HG02938 (cell line): ENCODE measurements around the gene PRRX2.

Experiments used
- ATAC-seq: cut with Tn5 transposase; IDR thresholded peaks from one replicate; pipeline ENCODE4 v1.9.1; 2021; ENCODE audit warnings: mild to moderate bottlenecking, moderate library complexity; ENCODE audit not compliant: unreplicated experiment

Gene PRRX2

DNA sequence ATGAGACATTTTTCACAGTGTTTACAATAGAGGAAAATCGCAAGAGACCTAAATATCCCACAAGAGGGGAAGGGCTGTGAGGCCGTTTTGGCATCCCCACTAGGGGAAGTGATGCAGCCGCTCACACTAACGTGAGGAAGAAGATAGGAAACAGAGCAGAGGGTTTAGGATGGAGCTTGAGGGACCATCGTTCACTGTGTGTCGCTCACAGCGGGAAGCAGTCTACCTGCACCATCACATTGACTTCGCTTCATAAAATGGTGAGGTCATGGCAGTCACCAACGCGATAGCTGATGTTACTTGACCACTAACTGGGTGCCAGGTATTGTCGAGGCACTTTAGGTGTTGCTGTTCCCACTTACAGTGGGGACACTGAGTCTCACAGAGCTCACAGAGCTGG, 35.6 kb downstream of the PRRX2 start:
- ATAC-seq, result no peak

DNA sequence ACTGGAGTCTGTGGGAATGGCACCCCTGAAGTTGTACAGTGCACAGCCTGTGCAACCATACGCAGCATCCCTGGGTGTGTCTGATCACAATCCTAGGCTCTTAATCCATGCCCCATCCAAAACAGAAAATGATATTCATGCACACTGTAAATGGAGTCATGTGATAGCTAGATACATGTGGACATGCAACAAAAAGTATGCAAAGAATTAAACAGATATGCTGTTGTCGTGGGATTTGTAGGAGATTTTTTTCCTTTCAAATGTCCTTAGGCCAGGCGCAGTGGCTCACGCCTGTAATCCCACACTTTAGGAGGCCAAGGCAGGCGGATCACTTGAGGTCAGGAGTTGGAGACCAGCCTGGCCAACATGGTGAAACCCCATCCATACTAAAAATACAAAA, 36.1 kb downstream of the PRRX2 start:
- no peak for ATAC-seq

DNA sequence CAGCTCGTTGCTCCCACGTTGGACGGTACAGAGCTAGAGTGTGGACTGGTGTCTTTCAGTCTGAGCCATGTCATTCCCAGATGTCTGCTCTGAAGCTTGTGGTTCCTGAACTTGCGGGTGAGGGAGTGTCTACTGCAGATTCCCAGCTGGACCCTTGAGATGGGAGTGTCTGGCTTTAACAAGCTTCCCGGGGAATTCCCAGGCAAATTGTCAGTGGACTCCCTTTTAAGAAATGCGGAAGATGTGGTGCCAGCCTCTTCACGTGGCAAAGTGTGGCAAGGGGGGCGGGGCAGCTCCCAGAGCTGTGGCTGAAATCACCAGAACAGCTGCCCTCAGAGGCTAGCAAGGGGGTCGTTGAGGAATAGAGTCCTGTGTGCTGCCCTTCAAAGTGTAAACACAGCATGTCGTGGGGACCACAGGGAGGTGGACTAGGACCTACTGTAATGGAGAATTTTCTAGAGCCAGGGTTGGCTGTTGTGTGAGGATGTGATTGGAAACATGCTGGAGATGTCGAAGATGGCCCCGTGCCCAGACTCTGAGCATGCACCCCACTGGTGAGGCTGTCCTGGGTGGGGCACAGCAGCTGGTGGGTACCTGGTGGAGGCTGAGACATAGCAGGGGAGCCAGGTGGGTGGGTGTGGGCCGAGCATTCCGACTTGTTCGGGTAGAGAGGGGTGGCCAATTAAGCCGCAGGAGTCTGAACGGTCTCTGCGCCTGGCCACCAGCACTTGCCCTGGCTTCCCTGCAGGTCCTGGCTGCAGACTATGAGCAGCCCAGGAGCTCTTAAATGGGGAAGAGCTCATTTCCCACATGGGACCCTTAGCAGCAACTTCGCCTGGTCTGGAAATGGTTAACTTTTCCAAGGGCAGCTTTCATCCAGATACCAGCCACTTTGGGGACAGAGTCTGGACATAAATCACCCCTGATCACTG, 37.4 kb downstream of the PRRX2 start:
- ATAC-seq, result no peak

DNA sequence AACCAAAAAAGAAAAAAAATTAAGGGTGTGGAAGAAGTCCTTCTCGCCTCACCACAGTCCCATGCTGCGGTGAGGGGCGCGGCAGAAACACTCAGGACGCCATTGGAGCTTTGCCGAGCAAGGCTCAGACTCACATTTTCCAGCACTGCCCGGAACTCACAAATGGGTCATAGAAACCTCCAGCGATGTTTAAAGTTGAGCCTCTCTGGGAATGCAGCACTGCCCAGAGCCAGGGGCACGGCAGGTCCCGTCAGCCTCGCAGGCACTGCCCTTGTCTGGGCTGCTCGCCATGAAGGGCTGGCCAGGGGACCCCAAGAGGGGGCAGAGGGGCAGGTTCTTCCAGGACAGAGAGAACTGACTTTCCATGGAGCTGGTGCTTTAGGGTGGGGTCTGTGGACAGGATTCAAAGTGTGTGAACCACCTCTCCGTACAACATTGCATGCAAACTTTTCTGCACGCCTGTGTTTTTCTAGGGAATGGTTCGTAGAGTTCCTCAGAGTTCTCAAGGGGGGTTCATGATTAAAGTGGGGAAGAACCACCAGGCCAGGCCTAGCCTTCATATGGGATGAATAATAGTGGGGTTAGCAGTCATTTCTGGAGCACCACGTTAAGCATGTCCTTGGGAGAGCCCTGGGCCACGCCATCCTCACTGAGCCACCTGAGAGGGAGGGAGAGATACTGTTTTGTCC, 38.4 kb downstream of the PRRX2 start:
- ATAC-seq, result no peak

DNA sequence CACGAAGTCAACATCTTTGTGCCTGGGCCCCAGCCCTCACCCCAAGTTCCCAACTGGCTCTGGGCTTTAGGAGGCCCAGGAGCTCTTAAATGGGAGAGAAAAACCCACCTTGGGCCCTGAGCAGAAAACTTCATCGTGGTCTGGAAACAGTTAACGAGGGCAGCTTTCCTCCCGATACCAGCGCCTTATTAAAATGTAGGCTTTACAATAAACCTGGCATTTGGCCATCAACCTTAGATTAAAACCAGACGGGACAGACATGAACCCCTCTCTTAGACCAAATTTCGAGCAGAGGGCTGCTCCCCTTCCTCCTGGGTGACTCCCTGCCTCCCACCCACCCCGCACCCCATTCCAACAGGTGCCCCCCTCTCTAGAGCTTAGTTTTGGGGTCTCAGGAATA, 39.4 kb downstream of the PRRX2 start:
- no peak for ATAC-seq

DNA sequence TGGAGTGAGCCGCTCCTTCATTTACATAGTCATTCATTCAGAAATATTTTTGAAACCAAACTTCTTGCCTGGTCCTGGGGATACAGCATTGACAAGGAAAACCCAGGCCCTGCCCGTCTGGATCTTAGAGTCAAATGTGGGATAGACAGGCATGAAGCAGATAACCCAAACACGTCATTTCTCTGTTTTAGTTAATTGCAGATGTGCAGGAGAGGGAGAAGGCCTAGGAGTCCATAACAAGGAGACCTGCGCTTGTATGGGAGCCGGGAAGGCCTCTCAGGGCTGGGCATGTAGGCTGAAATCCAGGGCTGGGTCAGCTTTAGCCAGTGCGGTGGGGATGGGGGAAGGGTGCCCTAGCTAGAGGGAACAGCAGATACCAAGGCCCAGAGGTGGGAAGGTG, 43.3 kb downstream of the PRRX2 start:
- no peak for ATAC-seq

DNA sequence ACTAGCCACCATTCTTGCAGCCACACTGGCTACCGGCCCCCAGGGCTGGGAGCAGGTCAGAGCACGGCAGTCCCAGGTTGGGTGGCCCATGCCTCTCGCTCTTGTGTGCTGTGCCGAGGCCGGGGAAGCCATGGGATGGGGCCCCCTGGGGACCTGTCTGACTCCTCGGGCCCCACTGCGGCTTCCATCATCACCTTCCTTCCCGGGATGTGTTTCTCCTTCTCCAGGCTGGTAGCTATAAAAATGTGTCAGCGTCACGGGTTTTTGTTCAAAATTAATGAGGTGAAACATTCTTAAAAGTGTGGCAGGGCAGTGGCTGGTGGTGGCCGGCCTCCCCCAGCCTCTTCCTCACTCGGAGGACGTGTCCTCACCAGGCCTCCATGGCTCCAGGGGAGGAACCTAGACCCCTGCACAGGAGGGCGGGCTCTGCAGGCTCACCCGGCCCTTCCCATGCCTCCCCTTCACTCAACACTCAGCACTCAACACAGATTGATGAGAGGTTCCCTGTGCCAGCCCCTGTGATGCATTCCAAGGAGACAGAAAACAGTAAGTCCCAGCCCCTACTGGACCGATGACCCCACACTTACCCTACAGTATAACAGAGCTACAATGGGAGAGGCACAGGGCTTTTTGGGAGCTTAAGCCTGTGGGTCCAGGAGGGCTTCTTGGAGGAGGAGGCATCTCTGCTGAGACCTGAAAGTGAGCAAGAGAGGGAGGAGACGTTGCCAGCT, 44.2 kb downstream of the PRRX2 start:
- no peak for ATAC-seq

DNA sequence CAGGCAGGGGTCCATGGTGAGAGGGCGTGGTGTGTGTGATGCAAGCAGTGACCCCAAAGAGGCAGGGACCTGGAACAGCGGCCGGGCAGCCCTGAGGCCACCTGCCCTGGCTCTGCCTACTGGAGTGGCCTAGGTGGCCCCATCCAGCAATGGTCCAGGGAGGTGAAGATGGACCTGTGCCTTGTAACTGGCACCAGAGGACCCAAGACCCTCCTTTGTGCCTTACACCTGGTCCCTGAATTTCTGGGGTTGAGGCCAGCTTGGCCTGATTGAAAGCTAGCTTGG, 44.7 kb downstream of the PRRX2 start:
- ATAC-seq, result no peak

DNA sequence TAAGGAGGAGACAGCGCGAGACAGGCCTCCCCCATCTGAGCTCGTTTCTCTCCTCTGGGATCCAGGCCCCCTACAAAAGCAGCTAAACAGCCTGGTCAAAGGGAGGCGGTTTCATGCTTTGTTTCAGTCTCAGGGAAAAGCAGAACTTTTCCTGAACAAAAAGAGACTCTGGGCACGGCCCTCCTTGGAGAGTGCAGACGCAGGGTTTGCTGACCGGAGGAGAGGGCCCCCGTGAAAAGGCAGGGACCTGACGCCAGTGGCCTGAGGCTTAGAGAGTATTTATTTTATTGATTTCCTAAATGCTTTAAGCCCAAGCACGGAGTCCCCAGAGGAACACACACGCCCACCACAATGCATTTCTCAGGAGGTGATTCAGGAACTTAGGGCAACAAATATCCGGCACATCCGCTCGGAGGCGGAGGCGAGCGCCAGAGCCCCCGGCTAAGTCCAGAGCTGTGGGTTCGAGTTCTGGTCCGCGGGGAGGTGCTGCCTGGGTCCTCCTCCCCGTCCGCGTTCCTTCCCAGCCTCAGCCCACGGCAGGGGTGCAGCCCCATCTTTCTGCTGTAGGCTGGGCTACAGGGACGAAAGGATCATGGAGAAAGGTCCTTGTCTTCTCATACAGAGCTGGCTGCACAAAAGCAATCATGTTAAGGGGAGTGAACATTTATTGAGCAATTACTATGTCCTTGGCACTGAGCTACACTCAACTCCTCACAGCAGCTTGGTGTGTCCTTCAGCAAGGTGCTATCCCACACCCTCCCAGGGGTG, 47.4 kb downstream of the PRRX2 start:
- ATAC-seq, result no peak

DNA sequence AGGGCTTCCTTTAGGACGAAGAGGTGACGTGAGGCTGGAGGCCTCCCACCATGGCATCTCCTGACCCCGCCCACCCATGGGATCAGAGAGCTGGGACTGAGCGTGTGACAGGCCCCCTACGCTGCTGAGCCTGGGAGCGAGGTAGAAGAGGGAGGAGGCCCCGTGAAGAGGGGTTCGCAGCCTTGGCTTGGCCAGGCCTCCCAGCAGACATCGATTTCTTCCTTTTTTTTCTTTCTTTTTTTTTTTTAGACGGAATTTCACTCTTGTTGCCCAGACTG, 47.9 kb downstream of the PRRX2 start:
- no peak for ATAC-seq

DNA sequence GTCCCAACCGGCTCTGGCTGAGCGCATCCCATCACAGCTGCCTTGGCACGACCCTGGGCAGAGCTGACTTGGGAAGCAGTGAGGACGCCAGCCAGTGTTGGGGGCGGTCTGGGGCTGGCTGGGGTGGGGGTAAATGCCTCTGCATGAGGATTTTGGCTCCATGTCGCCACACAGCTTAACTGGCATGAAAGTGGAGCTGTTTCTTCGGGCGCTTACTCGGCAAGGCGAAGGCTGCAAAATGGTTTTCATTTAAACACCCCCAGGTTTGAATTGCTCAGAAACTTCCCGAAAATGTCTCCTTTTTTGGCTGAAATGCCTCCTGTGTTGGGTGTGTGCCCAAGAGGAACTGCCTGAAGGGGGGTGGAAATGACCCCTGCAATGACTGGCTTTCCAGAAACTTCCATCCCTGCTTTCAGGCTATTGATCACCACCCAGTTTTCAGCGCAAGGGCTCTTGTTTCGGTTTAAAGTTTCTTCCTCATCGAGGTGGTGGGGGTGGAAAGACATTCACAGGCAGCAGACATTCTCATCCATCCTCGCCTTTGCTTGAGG, 49.1 kb downstream of the PRRX2 start:
- no peak for ATAC-seq

DNA sequence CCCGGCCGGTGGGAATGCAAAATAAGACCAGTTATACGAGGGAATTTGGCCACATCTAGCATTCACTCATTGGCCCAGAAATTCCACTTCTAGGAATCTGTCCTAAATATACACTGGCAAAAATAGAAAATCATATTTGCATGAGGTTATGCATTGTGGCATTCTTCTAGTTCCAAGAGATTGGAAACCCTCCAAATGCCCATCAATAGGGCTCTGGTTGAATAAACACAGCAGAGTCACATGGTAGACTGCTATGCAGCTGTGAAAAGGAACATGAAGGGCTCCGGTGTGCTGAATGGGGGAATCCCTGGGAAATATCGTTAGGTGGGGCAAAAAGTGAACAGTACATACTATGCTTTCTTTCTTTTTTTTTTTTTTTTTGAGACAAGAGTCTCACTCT, 50.6 kb downstream of the PRRX2 start:
- no peak for ATAC-seq

DNA sequence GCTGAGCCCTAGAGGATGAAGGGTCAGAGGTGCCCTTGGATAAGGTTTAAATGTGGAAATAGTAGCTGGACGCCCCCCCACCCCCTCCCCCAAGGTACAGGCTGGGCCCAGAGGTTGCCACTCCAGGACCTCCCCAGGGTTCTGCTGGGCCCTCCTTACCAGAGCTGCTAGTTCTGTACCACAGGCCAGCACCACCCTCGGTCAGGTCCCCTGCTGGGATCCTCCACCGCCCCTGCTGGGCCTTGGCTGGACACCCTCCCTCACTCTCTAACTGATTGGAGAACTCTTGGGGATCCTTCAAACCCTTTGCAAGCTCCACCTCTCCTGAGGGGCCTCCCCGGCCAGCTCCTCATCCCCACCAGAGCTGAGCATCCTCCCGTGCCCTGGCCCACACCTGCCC, 52.5 kb downstream of the PRRX2 start:
- ATAC-seq, result no peak

DNA sequence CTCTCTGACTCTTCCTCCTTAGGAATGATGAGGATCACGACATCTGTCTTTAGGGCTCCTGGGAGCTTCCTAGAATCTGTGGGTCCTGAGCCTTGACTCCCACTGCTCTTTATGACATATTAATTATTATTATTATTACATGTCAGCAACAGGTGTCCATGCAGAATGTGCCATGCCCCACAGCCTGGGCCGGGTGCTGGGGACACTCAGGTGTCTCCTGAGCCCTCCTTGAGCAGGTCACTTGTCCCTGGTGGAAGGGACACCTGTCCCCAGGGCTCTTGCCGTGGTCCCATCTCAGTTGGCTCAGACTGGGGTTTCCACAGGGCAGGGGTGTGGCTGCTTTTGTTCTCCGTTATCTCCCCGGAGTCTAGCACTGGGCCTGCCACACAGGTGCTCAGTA, 53.2 kb downstream of the PRRX2 start:
- no peak for ATAC-seq

DNA sequence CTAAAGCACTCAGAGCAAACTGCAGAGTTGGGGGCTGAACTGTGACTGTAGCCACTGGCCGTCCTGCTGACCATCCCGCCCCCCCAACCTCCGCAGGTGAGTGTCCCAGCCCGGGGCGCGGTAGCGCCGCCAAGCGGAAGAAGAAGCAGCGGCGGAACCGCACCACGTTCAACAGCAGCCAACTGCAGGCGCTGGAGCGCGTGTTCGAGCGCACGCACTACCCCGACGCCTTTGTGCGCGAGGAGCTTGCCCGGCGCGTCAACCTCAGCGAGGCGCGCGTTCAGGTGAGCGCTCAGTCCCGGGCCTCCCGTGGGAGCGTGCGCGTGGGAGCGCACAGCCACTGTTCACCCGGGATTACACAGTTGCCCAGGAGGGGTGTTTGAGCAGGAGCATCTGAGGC, 53.7 kb downstream of the PRRX2 start:
- ATAC-seq, result no peak

DNA sequence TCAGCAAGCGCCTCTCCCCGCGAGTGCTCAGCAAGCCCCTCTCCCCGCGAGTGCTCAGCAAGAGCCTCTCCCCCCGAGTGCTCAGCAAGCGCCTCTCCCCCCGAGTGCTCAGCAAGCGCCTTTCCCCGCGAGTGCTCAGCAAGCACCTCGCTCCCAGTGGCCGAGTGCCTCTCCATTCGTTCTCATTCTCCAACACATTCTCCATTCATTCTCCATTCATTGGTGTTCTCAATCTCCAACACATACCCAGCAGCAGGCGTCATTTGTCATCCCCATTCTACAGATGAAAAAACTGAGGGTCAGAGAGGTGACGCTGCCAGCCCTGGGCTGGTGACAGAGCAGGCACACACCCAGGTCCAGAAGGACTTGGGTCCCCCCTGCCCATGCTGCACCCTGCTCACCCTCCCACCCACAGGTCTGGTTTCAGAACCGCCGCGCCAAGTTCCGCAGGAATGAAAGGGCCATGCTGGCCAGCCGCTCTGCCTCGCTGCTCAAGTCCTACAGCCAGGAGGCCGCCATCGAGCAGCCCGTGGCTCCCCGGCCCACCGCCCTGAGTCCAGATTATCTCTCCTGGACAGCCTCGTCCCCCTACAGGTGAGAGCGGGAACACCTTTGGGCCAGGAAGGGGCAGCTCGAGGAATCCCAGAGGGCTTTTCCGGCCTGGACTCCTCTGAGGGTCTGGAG, 54.9 kb downstream of the PRRX2 start:
- ATAC-seq, result no peak

DNA sequence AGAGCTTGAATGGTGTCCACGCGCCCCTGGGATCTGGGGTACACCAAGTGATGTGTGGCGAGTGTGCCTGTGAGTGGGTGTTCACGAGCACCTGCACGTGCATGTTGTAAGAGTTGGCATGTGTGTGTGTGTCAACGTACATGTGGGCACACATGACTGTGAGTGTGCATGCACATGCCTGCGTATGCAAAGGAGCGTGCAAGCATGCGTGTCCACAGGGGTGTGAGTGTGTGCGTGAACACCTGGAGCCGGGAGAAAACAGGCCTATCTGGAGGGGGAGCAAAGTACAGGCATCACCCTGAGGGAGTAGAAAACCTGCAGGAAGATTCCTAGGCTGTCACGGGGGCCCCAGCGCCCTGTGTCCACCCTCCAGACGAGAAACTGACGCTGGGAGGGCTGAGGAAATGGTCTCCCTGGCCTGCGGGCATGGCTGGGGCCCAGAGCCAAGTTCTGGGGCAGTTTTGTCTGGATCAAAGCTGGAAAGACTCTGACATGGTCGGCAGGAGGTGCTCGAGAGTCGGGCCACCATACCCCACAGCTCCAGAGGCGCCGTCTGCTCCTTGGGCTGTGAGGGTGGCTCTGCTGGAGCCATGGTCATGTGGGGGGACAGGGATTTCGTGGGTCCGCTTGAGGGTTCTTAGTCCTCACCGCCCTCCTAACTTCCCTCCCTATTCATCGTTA, 55.6 kb downstream of the PRRX2 start:
- ATAC-seq, result no peak

DNA sequence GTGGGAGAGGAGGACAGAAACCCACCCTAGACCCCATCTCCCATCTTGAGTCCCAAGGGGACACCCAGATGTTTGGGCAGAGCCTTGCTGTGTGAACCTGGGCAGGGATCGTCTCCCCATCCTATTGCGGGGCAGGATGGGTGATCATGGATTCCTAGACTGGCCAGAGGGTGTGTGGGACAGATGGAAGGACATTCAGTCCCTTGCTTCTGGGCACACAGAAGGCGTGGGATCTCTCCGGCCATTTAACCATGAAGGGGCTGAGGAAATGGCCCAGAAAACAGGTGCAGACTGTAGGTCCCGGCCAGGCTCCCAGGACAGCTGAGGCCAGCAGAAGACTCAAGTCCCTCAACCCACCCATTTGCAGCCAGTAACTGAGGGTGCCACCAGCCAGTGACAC, 57.5 kb downstream of the PRRX2 start:
- ATAC-seq, result no peak

DNA sequence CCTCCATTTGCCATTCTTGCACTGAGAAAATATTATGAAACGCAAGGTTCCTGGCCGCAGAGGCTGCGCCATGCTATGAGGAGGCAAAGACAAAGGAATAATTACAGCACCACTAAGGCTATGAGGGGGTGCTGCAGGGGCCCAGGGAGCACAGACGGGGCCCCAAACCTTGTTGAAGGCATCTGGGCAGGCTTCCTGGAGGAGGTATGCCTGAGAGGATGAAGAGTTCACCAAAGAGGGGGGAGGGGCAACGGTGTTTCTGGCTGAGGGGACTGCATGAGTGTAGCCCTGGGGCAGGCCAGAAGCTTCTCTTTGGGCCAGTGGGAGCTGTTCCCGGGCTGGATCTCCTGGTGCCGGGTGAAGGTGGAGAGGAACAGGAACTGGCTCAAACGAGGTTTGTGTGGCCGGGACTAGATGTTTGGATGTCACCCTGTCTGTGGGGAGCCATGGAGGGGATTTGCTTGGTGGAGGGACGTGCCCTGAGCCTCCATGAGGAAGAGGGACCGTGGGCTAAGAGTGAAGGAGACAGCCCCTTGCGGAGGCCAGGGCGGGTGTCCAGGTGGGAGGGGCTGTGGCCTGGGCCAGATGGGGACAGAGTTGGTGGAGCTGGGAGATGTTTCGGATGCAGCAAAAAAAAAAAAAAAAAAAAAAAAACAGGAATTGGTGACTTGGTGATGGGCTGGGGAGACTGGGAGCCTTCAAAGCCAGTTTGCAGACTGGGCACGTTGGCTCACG, 59.2 kb downstream of the PRRX2 start:
- no peak for ATAC-seq
